ENCODE results near the gene THBS4. TPM values are rescaled to one million over a fixed set of nuclear protein-coding genes. Genes with fewer than 3 reads are reported as not detected.

THBS4 gene
- total RNA-seq, 1 donor from 2014 or later, result 8.8 TPM

- Mint-ChIP-seq H3K4me3 (no peak overlapping the region), H3K36me3 (peaks cover 8% of the 10 kb centered on the region), H3K9me3 (peaks cover 4% of the 10 kb centered on the region), H3K4me1 (ENCODE audit: unreplicated experiment) (peaks cover 9% of the 10 kb centered on the region), H3K27ac (no peak overlapping the region), H3K27me3 (no peaks in the 10 kb centered on the region)
- no peak for DNase-seq (ENCODE audit: extremely low spot score, unreplicated experiment)
- TF ChIP-seq CTCF (conservative IDR thresholded peaks at IDR 0.05), result no peak
Measured at GRCh38 chr5:80129146-80129545, 94.0 kb downstream of the THBS4 start.

Other genes starting within 250 kb of the THBS4 start
- 15.7 and 24.3 TPM in 2 replicates for gene MTX3, start 44.1 kb upstream of the THBS4 start, total RNA-seq (ENCODE audit: low replicate concordance)
- gene SERINC5, start 220.7 kb downstream of the THBS4 start, total RNA-seq (ENCODE audit: low replicate concordance), result 59.0 and 161 TPM in 2 replicates